Mucosa of rectum (tissue), 2 donors: Measurements from ENCODE around the gene PNMA8A.
"Not testable (repeated sequence)": the region's sequence is repeated elsewhere in the genome, so short reads cannot be mapped to it uniquely, and the experiment has no call there.

Source experiments
- H3K27ac ChIP-seq, 2 donors: one replicate each; pipeline ENCODE4 v1.7.0; 2013; ENCODE audit warnings: inconsistent platforms in 2 of 2, low read depth in 2 of 2, low read length in 2 of 2
- H3K27me3 ChIP-seq, 2 donors: one replicate each; pipeline ENCODE4 v1.7.0; 2013; ENCODE audit warnings: low read length in 2 of 2; ENCODE audit not compliant: control insufficient read depth in 2 of 2, insufficient read depth in 2 of 2
- H3K36me3 ChIP-seq, 2 donors: one replicate each; pipeline ENCODE4 v1.7.0; 2013; ENCODE audit warnings: low read length in 2 of 2; ENCODE audit not compliant: control insufficient read depth in 2 of 2, insufficient read depth in 2 of 2
- H3K4me1 ChIP-seq, 2 donors: one replicate each; pipeline ENCODE4 v1.7.0; 2013; ENCODE audit warnings: low read length in 2 of 2, mild to moderate bottlenecking in 1 of 2; ENCODE audit not compliant: control insufficient read depth in 2 of 2, insufficient read depth in 2 of 2
- H3K4me3 ChIP-seq, 2 donors: one replicate each; pipeline ENCODE4 v1.7.0; 2013; ENCODE audit warnings: low read length in 2 of 2
- H3K9ac ChIP-seq, 2 donors: one replicate each; pipeline ENCODE4 v1.7.0; 2013; ENCODE audit warnings: low read length in 2 of 2, low read depth in 1 of 2, mild to moderate bottlenecking in 1 of 2
- H3K9me3 ChIP-seq, 2 donors: one replicate each; pipeline ENCODE4 v1.7.0; 2013; ENCODE audit warnings: low read length in 2 of 2; ENCODE audit not compliant: control insufficient read depth in 2 of 2
- donor health status: healthy.
- donor health status: Normal muscosa, but diverticular disease.

The PNMA8A gene

GRCh38 chr19:46452186-46452585 is 19.2 kb downstream of the PNMA8A start:
- H3K9me3 ChIP-seq = no peaks in the 10 kb centered on the region
- H3K4me1 ChIP-seq = no peaks in the 10 kb centered on the region
- peaks cover 0 to 9% of the 10 kb centered on the region in 2 donors for H3K27me3 ChIP-seq
- H3K27ac ChIP-seq = no peak overlapping the region
- no peak overlapping the region for H3K4me3 ChIP-seq
- no peaks in the 10 kb centered on the region for H3K36me3 ChIP-seq
- H3K9ac ChIP-seq = no peak overlapping the region

- H3K4me1 ChIP-seq = no peaks in the 10 kb centered on the region
- no peaks in the 10 kb centered on the region for H3K36me3 ChIP-seq
- peaks cover 0 to 9% of the 10 kb centered on the region in 2 donors for H3K27me3 ChIP-seq
- H3K4me3 ChIP-seq = no peak overlapping the region
- H3K9ac ChIP-seq = no peak overlapping the region
- H3K9me3 ChIP-seq = no peaks in the 10 kb centered on the region
- no peak overlapping the region for H3K27ac ChIP-seq
Observed at GRCh38 chr19:46451352-46451751, 20.0 kb downstream of the PNMA8A start.

GRCh38 chr19:46450737-46451136 is 20.6 kb downstream of the PNMA8A start:
- Histone ChIP-seq H3K36me3 (no peaks in the 10 kb centered on the region), H3K4me1 (no peaks in the 10 kb centered on the region), H3K4me3 (no peak overlapping the region), H3K9me3 (no peaks in the 10 kb centered on the region), H3K27ac (no peak overlapping the region), H3K9ac (no peak overlapping the region), H3K27me3 (peaks cover 0 to 9% of the 10 kb centered on the region in 2 donors)

GRCh38 chr19:46449228-46449627 is 22.1 kb downstream of the PNMA8A start:
- H3K27me3 ChIP-seq = peaks cover 0 to 9% of the 10 kb centered on the region in 2 donors
- no peaks in the 10 kb centered on the region for H3K4me1 ChIP-seq
- H3K9me3 ChIP-seq = no peaks in the 10 kb centered on the region
- no peak overlapping the region for H3K9ac ChIP-seq
- no peak overlapping the region for H3K4me3 ChIP-seq
- H3K36me3 ChIP-seq = no peaks in the 10 kb centered on the region
- H3K27ac ChIP-seq = no peak overlapping the region

GRCh38 chr19:46448601-46449000 is 22.8 kb downstream of the PNMA8A start:
- H3K9me3 ChIP-seq = no peaks in the 10 kb centered on the region
- H3K9ac ChIP-seq = no peak overlapping the region
- no peak overlapping the region for H3K27ac ChIP-seq
- no peak overlapping the region for H3K4me3 ChIP-seq
- H3K27me3 ChIP-seq = peaks cover 0 to 6% of the 10 kb centered on the region in 2 donors
- H3K36me3 ChIP-seq = no peaks in the 10 kb centered on the region
- no peaks in the 10 kb centered on the region for H3K4me1 ChIP-seq

GRCh38 chr19:46447824-46448223 is 23.5 kb downstream of the PNMA8A start:
- H3K27me3 ChIP-seq = peaks cover 0 to 6% of the 10 kb centered on the region in 2 donors
- H3K4me1 ChIP-seq = no peaks in the 10 kb centered on the region
- H3K27ac ChIP-seq = no peak overlapping the region
- H3K9me3 ChIP-seq = no peaks in the 10 kb centered on the region
- no peak overlapping the region for H3K4me3 ChIP-seq
- H3K36me3 ChIP-seq = no peaks in the 10 kb centered on the region
- H3K9ac ChIP-seq = no peak overlapping the region

- Histone ChIP-seq H3K9me3 (no peaks in the 10 kb centered on the region), H3K27me3 (peaks cover 0 to 6% of the 10 kb centered on the region in 2 donors), H3K9ac (no peak overlapping the region), H3K27ac (no peak overlapping the region), H3K36me3 (no peaks in the 10 kb centered on the region), H3K4me3 (no peak overlapping the region), H3K4me1 (no peaks in the 10 kb centered on the region)
Observed at GRCh38 chr19:46447006-46447405, 24.4 kb downstream of the PNMA8A start.

GRCh38 chr19:46446021-46446420 is 25.3 kb downstream of the PNMA8A start:
- H3K36me3 ChIP-seq = no peaks in the 10 kb centered on the region
- H3K9me3 ChIP-seq = no peaks in the 10 kb centered on the region
- H3K4me1 ChIP-seq = no peaks in the 10 kb centered on the region
- no peak overlapping the region for H3K9ac ChIP-seq
- no peak overlapping the region for H3K27ac ChIP-seq
- H3K27me3 ChIP-seq = no peaks in the 10 kb centered on the region
- H3K4me3 ChIP-seq = no peak overlapping the region

GRCh38 chr19:46442808-46443450 is 28.4 kb downstream of the PNMA8A start:
- no peak overlapping the region for H3K9ac ChIP-seq
- no peaks in the 10 kb centered on the region for H3K36me3 ChIP-seq
- no peaks in the 10 kb centered on the region for H3K9me3 ChIP-seq
- H3K27ac ChIP-seq = no peak overlapping the region
- no peak overlapping the region for H3K4me3 ChIP-seq
- H3K4me1 ChIP-seq = no peaks in the 10 kb centered on the region
- H3K27me3 ChIP-seq = no peaks in the 10 kb centered on the region

- no peaks in the 10 kb centered on the region for H3K4me1 ChIP-seq
- H3K9ac ChIP-seq = no peak overlapping the region
- H3K36me3 ChIP-seq = no peaks in the 10 kb centered on the region
- H3K9me3 ChIP-seq = no peaks in the 10 kb centered on the region
- no peak overlapping the region for H3K27ac ChIP-seq
- no peak overlapping the region for H3K4me3 ChIP-seq
- no peaks in the 10 kb centered on the region for H3K27me3 ChIP-seq
Observed at GRCh38 chr19:46441866-46442265, 29.5 kb downstream of the PNMA8A start.

GRCh38 chr19:46435689-46436088 is 35.7 kb downstream of the PNMA8A start:
- not testable (repeated sequence) for H3K27me3 ChIP-seq

More at GRCh38 chr19:46435689-46436088, 35.7 kb downstream of the PNMA8A start:
- not testable (repeated sequence) for H3K9ac ChIP-seq, H3K9me3 ChIP-seq, H3K36me3 ChIP-seq, H3K4me3 ChIP-seq, H3K27ac ChIP-seq, H3K4me1 ChIP-seq
